DOHH2 (cell line): ENCODE results near the gene SOX1.

Experiments used
- H3F3A ChIP-seq: fragments of 200-600 bp; sonication (generic), shearing (Covaris generic); 2 replicates; pipeline ENCODE4 v1.6.0; 2016; ENCODE audit warnings: antibody characterized with exemption, mild to moderate bottlenecking; ENCODE audit not compliant: control insufficient read depth, insufficient read depth
- H3K27ac ChIP-seq: fragments of 200-600 bp; sonication (generic); 2 replicates; pipeline ENCODE4 v1.5.1; 2014; ENCODE audit warnings: low read depth, mild to moderate bottlenecking, low read length, moderate library complexity
- H3K27me3 ChIP-seq: fragments of 200-600 bp; sonication (generic); 2 replicates; pipeline ENCODE4 v1.6.1; 2014; ENCODE audit warnings: mild to moderate bottlenecking, low read length, mixed read lengths; ENCODE audit not compliant: control insufficient read depth
- H3K36me3 ChIP-seq: fragments of 200-600 bp; sonication (generic); 2 replicates; pipeline ENCODE4 v1.6.1; 2014; ENCODE audit warnings: mild to moderate bottlenecking, low read length, moderate library complexity, mixed read lengths; ENCODE audit not compliant: control insufficient read depth
- H3K4me1 ChIP-seq: fragments of 200-600 bp; sonication (generic); 2 replicates; pipeline ENCODE4 v1.6.1; 2014; ENCODE audit warnings: mild to moderate bottlenecking, low read length, mixed read lengths; ENCODE audit not compliant: control insufficient read depth
- H3K4me2 ChIP-seq: fragments of 200-600 bp; sonication (generic); 2 replicates; pipeline ENCODE4 v1.6.0; 2014; ENCODE audit warnings: mild to moderate bottlenecking, low read length, moderate library complexity
- H3K4me3 ChIP-seq: fragments of 200-600 bp; sonication (generic); 2 replicates; pipeline ENCODE4 v1.5.1; 2014; ENCODE audit warnings: mild to moderate bottlenecking, low read length, mixed read lengths
- H3K79me2 ChIP-seq: fragments of 200-600 bp; sonication (generic); 2 replicates; pipeline ENCODE4 v1.6.1; 2014; ENCODE audit warnings: mild to moderate bottlenecking, low read length, mixed read lengths; ENCODE audit not compliant: control insufficient read depth
- H3K9me2 ChIP-seq: fragments of 200-600 bp; sonication (generic); replicated peaks from 2 replicates; pipeline ENCODE4 v1.6.1; 2014; ENCODE audit warnings: mild to moderate bottlenecking, low read length, mixed read lengths; ENCODE audit not compliant: control insufficient read depth
- H3K9me3 ChIP-seq: fragments of 200-600 bp; sonication (generic); 2 replicates; pipeline ENCODE4 v1.6.1; 2014; ENCODE audit warnings: antibody characterized with exemption, low read length, mixed read lengths; ENCODE audit not compliant: control insufficient read depth, insufficient read depth
- H4K20me1 ChIP-seq: fragments of 200-600 bp; sonication (generic); 2 replicates; pipeline ENCODE4 v1.6.0; 2014; ENCODE audit warnings: low read depth, mild to moderate bottlenecking, antibody characterized with exemption, low read length, moderate library complexity; ENCODE audit not compliant: control insufficient read depth, insufficient read depth
- CTCF ChIP-seq: fragments of 200-600 bp; sonication (generic); IDR thresholded peaks from one replicate; pipeline ENCODE4 v1.5.1; 2014; ENCODE audit warnings: antibody characterized with exemption, mild to moderate bottlenecking, low read depth, low read length; ENCODE audit not compliant: poor library complexity, severe bottlenecking
- EZH2phosphoT487 ChIP-seq: fragments of 200-600 bp; sonication (generic); IDR thresholded peaks from 2 replicates; pipeline ENCODE4 v1.6.1; 2017; ENCODE audit warnings: borderline replicate concordance, mild to moderate bottlenecking, antibody characterized with exemption, low read length, moderate library complexity, mixed read lengths

Gene SOX1

GRCh38 chr13:112058941-112059340 is 8.0 kb upstream of the SOX1 start:
- H3K27me3 ChIP-seq: no peaks in the 10 kb centered on the region

GRCh38 chr13:112059457-112060281 is 7.3 kb upstream of the SOX1 start:
- no peak overlapping the region for H3K4me3 ChIP-seq
- H3K4me2 ChIP-seq: no peak overlapping the region
- no peak overlapping the region for H3K27ac ChIP-seq
- no peaks in the 10 kb centered on the region for H3K36me3 ChIP-seq
- no peaks in the 10 kb centered on the region for H3K27me3 ChIP-seq
- no peaks in the 10 kb centered on the region for H4K20me1 ChIP-seq
- TF ChIP-seq EZH2phosphoT487 (no peak), CTCF (no peak)
- H3K4me1 ChIP-seq: no peaks in the 10 kb centered on the region
- H3K9me2 ChIP-seq: no peaks in the 10 kb centered on the region
- no peaks in the 10 kb centered on the region for H3F3A ChIP-seq
- H3K79me2 ChIP-seq: no peaks in the 10 kb centered on the region
- H3K9me3 ChIP-seq: no peaks in the 10 kb centered on the region; the same call in 1 of the 2 replicates

More at GRCh38 chr13:112058941-112059340, 8.0 kb upstream of the SOX1 start:
- Histone ChIP-seq H3F3A (no peaks in the 10 kb centered on the region), H3K4me2 (no peak overlapping the region), H3K79me2 (no peaks in the 10 kb centered on the region), H3K4me3 (no peak overlapping the region), H3K36me3 (no peaks in the 10 kb centered on the region), H4K20me1 (no peaks in the 10 kb centered on the region), H3K4me1 (no peaks in the 10 kb centered on the region), H3K9me2 (no peaks in the 10 kb centered on the region), H3K27ac (no peak overlapping the region), H3K9me3 (no peaks in the 10 kb centered on the region; the same call in 1 of the 2 replicates)
- TF ChIP-seq EZH2phosphoT487: no peak
- no peak for TF ChIP-seq CTCF

DNA sequence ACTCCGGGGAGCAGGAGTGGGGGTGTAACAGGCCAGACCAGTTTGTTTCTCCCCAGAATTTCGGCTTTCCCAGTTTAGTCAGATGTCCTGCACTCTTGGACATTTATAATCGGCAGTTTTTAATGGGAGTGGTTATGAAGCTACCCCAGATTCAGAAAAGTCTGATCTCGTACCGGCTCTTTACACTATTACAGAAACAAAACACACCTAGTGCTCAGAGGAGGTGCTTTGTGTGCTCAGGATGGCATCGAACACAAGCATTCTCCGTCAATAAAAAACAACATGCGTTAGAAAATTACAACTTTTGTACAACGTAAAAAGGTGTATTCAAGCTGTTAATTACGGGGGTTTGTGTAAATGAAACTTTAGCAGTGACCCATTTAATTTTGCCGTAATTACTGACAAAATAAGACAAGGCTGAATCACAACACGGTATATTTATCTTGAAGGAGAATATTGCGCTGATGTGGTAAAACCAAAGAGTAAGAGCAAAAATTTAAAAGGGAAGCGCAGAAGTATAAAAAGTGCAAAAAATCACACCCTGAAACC is 6.6 kb upstream of the SOX1 start:
- Histone ChIP-seq H3K4me1 (no peaks in the 10 kb centered on the region), H3K27ac (no peak overlapping the region), H3F3A (no peaks in the 10 kb centered on the region), H3K36me3 (no peaks in the 10 kb centered on the region), H3K79me2 (no peaks in the 10 kb centered on the region), H3K4me3 (no peak overlapping the region), H3K9me3 (no peaks in the 10 kb centered on the region; the same call in 1 of the 2 replicates), H3K9me2 (no peaks in the 10 kb centered on the region), H4K20me1 (no peaks in the 10 kb centered on the region), H3K4me2 (no peak overlapping the region), H3K27me3 (no peaks in the 10 kb centered on the region)
- TF ChIP-seq CTCF: no peak
- TF ChIP-seq EZH2phosphoT487: no peak
